ENCODE data around the gene RNF151.
A peak's percentile ranks its signal among the peaks of the same experiment; 100 is the strongest.

- TF ChIP-seq CTCF (IDR thresholded peaks at IDR 0.05): no peak
- peak; percentile 87 for TF ChIP-seq POLR2A (IDR thresholded peaks at IDR 0.05)
Measured at GRCh38 chr16:1940273-1941161, 26.1 kb upstream of the RNF151 start.

Data from right lobe of liver (tissue), 4 donors.